Fibroblast of the conjunctiva (primary cell): ENCODE data around the gene MON1A.

Source experiments
- DNase-seq: peaks from one replicate; pipeline ENCODE4 v3.0.0-alpha.2; 2010; ENCODE audit warnings: low read depth

Gene MON1A

GRCh38 chr3:49889296-49889695, 40.3 kb downstream of the MON1A start:
- no peak for DNase-seq

- DNase-seq: no peak
Observed at GRCh38 chr3:49886922-49887265, 42.7 kb downstream of the MON1A start.

- DNase-seq: no peak
Observed at GRCh38 chr3:49883998-49884397, 45.6 kb downstream of the MON1A start.

GRCh38 chr3:49882166-49882565, 47.4 kb downstream of the MON1A start:
- DNase-seq: no peak

GRCh38 chr3:49880581-49881315, 48.9 kb downstream of the MON1A start:
- no peak for DNase-seq

- no peak for DNase-seq
Observed at GRCh38 chr3:49879721-49880120, 49.9 kb downstream of the MON1A start.

GRCh38 chr3:49878686-49879085, 50.9 kb downstream of the MON1A start:
- DNase-seq: no peak

GRCh38 chr3:49877716-49878115, 51.9 kb downstream of the MON1A start:
- no peak for DNase-seq

- DNase-seq: no peak
Observed at GRCh38 chr3:49876567-49876966, 53.0 kb downstream of the MON1A start.

- DNase-seq: no peak
Observed at GRCh38 chr3:49873623-49874022, 56.0 kb downstream of the MON1A start.

GRCh38 chr3:49872801-49873281, 56.8 kb downstream of the MON1A start:
- DNase-seq: no peak

- DNase-seq: no peak
Observed at GRCh38 chr3:49871531-49872153, 58.0 kb downstream of the MON1A start.

GRCh38 chr3:49869525-49870126, 60.0 kb downstream of the MON1A start, which contains the start of gene CAMKV:
CAMKV (minus strand) TSS chr3:49869906; CDS start chr3:49862388, 7,518 bp downstream.
- no peak for DNase-seq

GRCh38 chr3:49868862-49869466, 60.6 kb downstream of the MON1A start:
- no peak for DNase-seq

- no peak for DNase-seq
Observed at GRCh38 chr3:49867871-49868321, 61.7 kb downstream of the MON1A start.

GRCh38 chr3:49867400-49867799, 62.2 kb downstream of the MON1A start:
- no peak for DNase-seq

- DNase-seq: no peak
Observed at GRCh38 chr3:49865198-49865784, 64.3 kb downstream of the MON1A start.

- DNase-seq: no peak
Observed at GRCh38 chr3:49864505-49864904, 65.1 kb downstream of the MON1A start.

GRCh38 chr3:49859576-49860305, 69.9 kb downstream of the MON1A start:
- no peak for DNase-seq
